Measurements from ENCODE around the gene PDXDC1. TPM values are rescaled to one million over a fixed set of nuclear protein-coding genes. Genes with fewer than 3 reads are reported as not detected.
"Not testable (repeated sequence)": the region's sequence is repeated elsewhere in the genome, so short reads cannot be mapped to it uniquely, and the experiment has no call there.

Gene PDXDC1
- total RNA-seq, 4 donors from 2014 or later = 35.3 to 91.1 (median 63.0) TPM

- no peak for DNase-seq
- Histone ChIP-seq H3K9me3 (no peaks in the 10 kb centered on the region), H3K4me1 (no peaks in the 10 kb centered on the region), H3K36me3 (no peaks in the 10 kb centered on the region), H3K4me3 (peak overlapping the region; percentile 79 to 93), H3K27me3 (no peaks in the 10 kb centered on the region), H3K27ac (peak overlapping the region; percentile 86 to 87)
- TF ChIP-seq POLR2A (IDR thresholded peaks at IDR 0.05) (no peak), CTCF (IDR thresholded peaks at IDR 0.05) (no peak)
- intact Hi-C loops (cut with DNase I; ENCODE audit: low total_unique reads) = no loop called here
These were observed 79.7 kb downstream of the PDXDC1 start for GRCh38 chr16:15054357-15055140.

- no peaks in the 10 kb centered on the region for H3K27me3 ChIP-seq
- TF ChIP-seq CTCF (IDR thresholded peaks at IDR 0.05) (no peak), POLR2A (IDR thresholded peaks at IDR 0.05) (peak in 1 of 2 donors; percentile 56)
- intact Hi-C loops (cut with DNase I; ENCODE audit: low total_unique reads) = no loop called here
- peak; percentile 35 to 61 for DNase-seq
- peak overlapping the region; percentile 79 to 93 for H3K4me3 ChIP-seq
- peak overlapping the region; percentile 86 to 87 for H3K27ac ChIP-seq
- no peaks in the 10 kb centered on the region for H3K4me1 ChIP-seq
- H3K9me3 ChIP-seq = no peaks in the 10 kb centered on the region
- no peaks in the 10 kb centered on the region for H3K36me3 ChIP-seq
These were observed 80.6 kb downstream of the PDXDC1 start for GRCh38 chr16:15055141-15056053.

DNA sequence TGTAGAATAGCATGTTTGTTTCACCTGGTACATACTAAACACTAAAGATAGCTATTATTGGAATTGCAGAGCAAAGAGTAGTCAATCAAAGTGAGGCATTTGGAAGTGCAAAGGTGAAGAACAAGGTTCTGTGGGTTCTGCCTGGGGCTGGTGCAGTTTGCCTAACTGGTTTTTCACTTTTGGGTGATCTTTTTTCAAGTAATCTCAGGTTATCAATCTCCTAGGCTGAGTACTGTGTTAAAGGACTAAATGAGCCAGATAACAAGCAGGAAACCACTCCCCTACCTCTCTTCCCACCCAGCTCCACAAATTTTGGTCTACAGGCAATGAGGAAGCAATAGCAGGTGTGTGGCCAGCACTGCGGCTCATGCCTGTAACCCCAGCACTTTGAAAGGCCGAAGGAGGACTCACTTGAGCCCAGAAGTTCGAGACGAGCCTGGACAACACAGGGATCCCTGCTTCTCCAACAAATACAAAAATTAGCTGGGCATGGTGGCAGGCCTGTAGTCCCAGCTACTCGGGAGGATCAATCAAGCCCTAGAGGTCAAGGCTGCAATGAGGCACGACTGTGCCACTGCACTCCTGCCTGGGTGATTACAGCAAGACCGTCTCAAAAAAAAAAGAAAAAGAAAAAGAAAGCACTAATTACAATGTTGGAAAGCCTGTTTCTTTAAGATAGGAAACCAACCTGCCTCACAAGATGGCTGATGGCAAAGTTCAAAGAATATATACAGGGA lies 83.0 kb downstream of the PDXDC1 start:
- TF ChIP-seq POLR2A (IDR thresholded peaks at IDR 0.05) (no peak), CTCF (IDR thresholded peaks at IDR 0.05) (no peak)
- H3K4me3 ChIP-seq = no peak overlapping the region
- H3K4me1 ChIP-seq = no peaks in the 10 kb centered on the region
- H3K9me3 ChIP-seq = no peaks in the 10 kb centered on the region
- intact Hi-C loops (cut with DNase I; ENCODE audit: low total_unique reads) = no loop called here
- H3K27ac ChIP-seq = no peak overlapping the region
- no peak for DNase-seq
- no peaks in the 10 kb centered on the region for H3K36me3 ChIP-seq
- H3K27me3 ChIP-seq = no peaks in the 10 kb centered on the region

DNA sequence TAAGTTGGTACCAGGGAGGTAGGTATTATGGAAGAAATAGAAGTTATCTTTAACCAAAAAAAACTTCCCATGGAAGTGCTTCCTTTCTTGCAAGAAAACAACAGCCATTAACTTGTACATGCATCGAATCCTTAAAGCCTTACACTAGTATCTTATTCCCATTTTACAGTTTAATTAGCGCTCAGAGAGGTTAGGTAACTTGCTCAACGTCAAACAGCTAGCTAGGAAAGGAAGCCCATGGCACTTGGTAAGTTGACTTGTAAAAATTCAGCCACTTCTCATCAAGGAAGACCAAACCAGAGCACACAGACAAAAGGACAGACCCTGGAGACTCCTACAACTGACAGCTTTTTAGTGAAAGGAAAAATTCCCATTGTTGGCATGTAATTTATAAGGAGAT lies 84.5 kb downstream of the PDXDC1 start:
- Histone ChIP-seq H3K4me3 (no peak overlapping the region), H3K27ac (no peak overlapping the region), H3K9me3 (no peaks in the 10 kb centered on the region), H3K36me3 (no peaks in the 10 kb centered on the region), H3K4me1 (no peaks in the 10 kb centered on the region), H3K27me3 (no peaks in the 10 kb centered on the region)
- DNase-seq = no peak
- intact Hi-C loops (cut with DNase I; ENCODE audit: low total_unique reads) = no loop called here
- TF ChIP-seq POLR2A (IDR thresholded peaks at IDR 0.05) (no peak), CTCF (IDR thresholded peaks at IDR 0.05) (no peak)

DNA sequence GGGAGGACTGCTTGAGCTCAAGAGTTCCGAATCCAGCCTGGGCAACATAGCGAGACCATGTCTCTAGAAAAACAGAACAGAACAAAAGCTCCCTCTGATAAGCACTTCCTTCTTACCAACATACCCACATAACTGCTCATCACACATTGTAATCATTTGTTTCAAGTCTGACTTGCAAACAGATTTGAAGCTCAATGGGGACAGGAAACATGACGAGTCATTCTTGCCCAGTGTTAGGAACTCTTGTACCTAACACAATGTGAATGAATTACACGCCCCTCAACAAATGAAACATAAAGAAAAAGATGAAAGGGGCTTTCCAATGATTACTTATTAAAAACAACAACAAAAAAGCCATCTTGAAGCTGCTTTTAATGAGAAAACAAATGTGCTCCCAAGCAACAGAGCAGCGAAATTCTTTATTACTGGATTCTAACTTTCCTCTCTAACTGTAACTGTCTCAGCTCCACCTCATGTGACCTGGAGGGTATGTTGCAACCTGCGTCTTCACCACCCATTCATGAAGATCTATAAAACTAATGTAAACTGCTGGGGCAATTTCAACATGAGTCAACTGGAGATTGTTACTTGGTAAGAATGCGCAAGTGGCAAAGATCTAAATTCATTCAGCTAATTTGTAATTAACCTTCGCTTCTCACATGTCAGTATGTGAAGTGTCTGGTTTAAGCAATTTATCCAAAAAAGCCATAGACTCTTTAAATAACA lies 87.4 kb downstream of the PDXDC1 start:
- H3K27ac ChIP-seq; intact Hi-C loops (cut with DNase I; ENCODE audit: low total_unique reads); H3K4me1 ChIP-seq; H3K9me3 ChIP-seq; H3K27me3 ChIP-seq; DNase-seq; H3K36me3 ChIP-seq; H3K4me3 ChIP-seq: not testable (repeated sequence)

GRCh38 chr16:15065961-15066360 lies 91.1 kb downstream of the PDXDC1 start:
- intact Hi-C loops (cut with DNase I; ENCODE audit: low total_unique reads); DNase-seq; H3K36me3 ChIP-seq; H3K9me3 ChIP-seq; H3K27me3 ChIP-seq; H3K27ac ChIP-seq; H3K4me3 ChIP-seq; H3K4me1 ChIP-seq: not testable (repeated sequence)

GRCh38 chr16:15066690-15067089 lies 91.9 kb downstream of the PDXDC1 start:
- DNase-seq; H3K9me3 ChIP-seq; H3K27me3 ChIP-seq; H3K4me3 ChIP-seq; H3K4me1 ChIP-seq; H3K27ac ChIP-seq; H3K36me3 ChIP-seq; intact Hi-C loops (cut with DNase I; ENCODE audit: low total_unique reads): not testable (repeated sequence)

GRCh38 chr16:15071013-15071412 lies 96.2 kb downstream of the PDXDC1 start:
- H3K4me3 ChIP-seq; H3K9me3 ChIP-seq; H3K4me1 ChIP-seq; H3K27me3 ChIP-seq; intact Hi-C loops (cut with DNase I; ENCODE audit: low total_unique reads); H3K36me3 ChIP-seq; H3K27ac ChIP-seq; DNase-seq: not testable (repeated sequence)

Measured in uterus (tissue), 4 donors.